CD4-positive, alpha-beta T cell treated with Interleukin-4 for 1 hour (primary cell): ENCODE results near the gene ZNRD2.

Experiments
- DNase-seq, 2 donors: peaks; one replicate each; pipeline ENCODE4 v3.0.0-alpha.2; 2020 to 2022

Gene ZNRD2

GRCh38 chr11:65574811-65575567, 4.7 kb downstream of the ZNRD2 start:
- peak in 1 of 2 donors; percentile 40 for DNase-seq

GRCh38 chr11:65575568-65576231, 5.4 kb downstream of the ZNRD2 start, which contains the start of gene EHBP1L1:
Gene EHBP1L1, plus strand, starts transcription at chr11:65576053. Its CDS starts 250 bp downstream, at chr11:65576303.
- DNase-seq = peak; percentile 84 to 86

- DNase-seq = no peak
Measured at GRCh38 chr11:65576232-65576866, 6.1 kb downstream of the ZNRD2 start.

GRCh38 chr11:65576867-65577755, 6.8 kb downstream of the ZNRD2 start:
- DNase-seq = peak; percentile 35 to 76

GRCh38 chr11:65577756-65578109, 7.5 kb downstream of the ZNRD2 start:
- no peak for DNase-seq

GRCh38 chr11:65578134-65578533, 7.9 kb downstream of the ZNRD2 start:
- no peak for DNase-seq

GRCh38 chr11:65578667-65579066, 8.4 kb downstream of the ZNRD2 start:
- no peak for DNase-seq

- no peak for DNase-seq
Measured at GRCh38 chr11:65579291-65579690, 9.0 kb downstream of the ZNRD2 start.

- DNase-seq = no peak
Measured at GRCh38 chr11:65580031-65580692, 9.9 kb downstream of the ZNRD2 start.

GRCh38 chr11:65580756-65581155, 10.5 kb downstream of the ZNRD2 start:
- DNase-seq = no peak

GRCh38 chr11:65581928-65582327, 11.7 kb downstream of the ZNRD2 start:
- DNase-seq = no peak

- no peak for DNase-seq
Measured at GRCh38 chr11:65583589-65583988, 13.3 kb downstream of the ZNRD2 start.

- no peak for DNase-seq
Measured at GRCh38 chr11:65584106-65584505, 13.8 kb downstream of the ZNRD2 start.

- DNase-seq = no peak
Measured at GRCh38 chr11:65584723-65585171, 14.5 kb downstream of the ZNRD2 start.

GRCh38 chr11:65585396-65586246, 15.3 kb downstream of the ZNRD2 start:
- DNase-seq = no peak

GRCh38 chr11:65586247-65586630, 16.0 kb downstream of the ZNRD2 start:
- no peak for DNase-seq

GRCh38 chr11:65586676-65587075, 16.4 kb downstream of the ZNRD2 start:
- no peak for DNase-seq

- peak; percentile 84 to 85 for DNase-seq
Measured at GRCh38 chr11:65588199-65589054, 18.1 kb downstream of the ZNRD2 start.

- peak; percentile 48 for DNase-seq
Measured at GRCh38 chr11:65589444-65590239, 19.4 kb downstream of the ZNRD2 start.
